Neural crest cell (in vitro differentiated cells): ENCODE data around the gene MYADM. TPM values are rescaled to one million over a fixed set of nuclear protein-coding genes. Genes with fewer than 3 reads are reported as not detected.

Source experiments
- DNase-seq: peaks from one replicate; pipeline ENCODE4 v3.0.0; 2021; ENCODE audit warnings: low read depth, mixed read lengths, low spot score
- H3K27ac Mint-ChIP-seq: one replicate; pipeline ENCODE4 v1.8.0; 2021; ENCODE audit warnings: mild to moderate bottlenecking, mixed read lengths; ENCODE audit not compliant: unreplicated experiment
- H3K27me3 Mint-ChIP-seq: 2 replicates; pipeline ENCODE4 v1.8.0; 2021; ENCODE audit warnings: low read depth, mild to moderate bottlenecking, mixed read lengths
- H3K36me3 Mint-ChIP-seq: 2 replicates; pipeline ENCODE4 v1.8.0; 2021; ENCODE audit warnings: low read depth, mild to moderate bottlenecking, mixed read lengths
- H3K4me1 Mint-ChIP-seq: 2 replicates; pipeline ENCODE4 v1.8.0; 2021; ENCODE audit warnings: mixed read lengths
- H3K4me3 Mint-ChIP-seq: one replicate; pipeline ENCODE4 v1.8.0; 2021; ENCODE audit warnings: mild to moderate bottlenecking, mixed read lengths
- H3K9me3 Mint-ChIP-seq: 2 replicates; pipeline ENCODE4 v1.8.0; 2021; ENCODE audit warnings: mixed read lengths
- total RNA-seq: library from RNA; stranded (reverse); gene quantifications from 2 replicates; pipeline ENCODE4 v1.2.1, GENCODE V29; 2021
- TF ChIP-seq, protein P1 (sequence below): fragments of 200-600 bp; sonication (generic); conservative IDR thresholded peaks from 2 replicates; pipeline ENCODE4 v1.5.0; 2021; ENCODE audit warnings: antibody characterized with exemption, mild to moderate bottlenecking

The MYADM gene
- total RNA-seq, 1 donor from 2014 or later = 19.1 TPM

GRCh38 chr19:53908935-53909415 is 41.3 kb downstream of the MYADM start, which contains the start of gene CACNG7:
TSS of gene CACNG7 (plus strand) at chr19:53909278. CDS start at chr19:53912832, 3,554 bp downstream.
- Mint-ChIP-seq H3K4me3 (peak within 1 kb of the TSS; percentile 87), H3K27me3 (peaks cover 81% of the 10 kb centered on the region), H3K4me1 (peaks cover 27% of the 10 kb centered on the region), H3K27ac (peak within 1 kb of the TSS; percentile 65), H3K36me3 (no peaks in the 10 kb centered on the region), H3K9me3 (no peaks in the 10 kb centered on the region)
- TF ChIP-seq, protein P1, sequence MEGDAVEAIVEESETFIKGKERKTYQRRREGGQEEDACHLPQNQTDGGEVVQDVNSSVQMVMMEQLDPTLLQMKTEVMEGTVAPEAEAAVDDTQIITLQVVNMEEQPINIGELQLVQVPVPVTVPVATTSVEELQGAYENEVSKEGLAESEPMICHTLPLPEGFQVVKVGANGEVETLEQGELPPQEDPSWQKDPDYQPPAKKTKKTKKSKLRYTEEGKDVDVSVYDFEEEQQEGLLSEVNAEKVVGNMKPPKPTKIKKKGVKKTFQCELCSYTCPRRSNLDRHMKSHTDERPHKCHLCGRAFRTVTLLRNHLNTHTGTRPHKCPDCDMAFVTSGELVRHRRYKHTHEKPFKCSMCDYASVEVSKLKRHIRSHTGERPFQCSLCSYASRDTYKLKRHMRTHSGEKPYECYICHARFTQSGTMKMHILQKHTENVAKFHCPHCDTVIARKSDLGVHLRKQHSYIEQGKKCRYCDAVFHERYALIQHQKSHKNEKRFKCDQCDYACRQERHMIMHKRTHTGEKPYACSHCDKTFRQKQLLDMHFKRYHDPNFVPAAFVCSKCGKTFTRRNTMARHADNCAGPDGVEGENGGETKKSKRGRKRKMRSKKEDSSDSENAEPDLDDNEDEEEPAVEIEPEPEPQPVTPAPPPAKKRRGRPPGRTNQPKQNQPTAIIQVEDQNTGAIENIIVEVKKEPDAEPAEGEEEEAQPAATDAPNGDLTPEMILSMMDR = no peak
- DNase-seq = no peak

DNA sequence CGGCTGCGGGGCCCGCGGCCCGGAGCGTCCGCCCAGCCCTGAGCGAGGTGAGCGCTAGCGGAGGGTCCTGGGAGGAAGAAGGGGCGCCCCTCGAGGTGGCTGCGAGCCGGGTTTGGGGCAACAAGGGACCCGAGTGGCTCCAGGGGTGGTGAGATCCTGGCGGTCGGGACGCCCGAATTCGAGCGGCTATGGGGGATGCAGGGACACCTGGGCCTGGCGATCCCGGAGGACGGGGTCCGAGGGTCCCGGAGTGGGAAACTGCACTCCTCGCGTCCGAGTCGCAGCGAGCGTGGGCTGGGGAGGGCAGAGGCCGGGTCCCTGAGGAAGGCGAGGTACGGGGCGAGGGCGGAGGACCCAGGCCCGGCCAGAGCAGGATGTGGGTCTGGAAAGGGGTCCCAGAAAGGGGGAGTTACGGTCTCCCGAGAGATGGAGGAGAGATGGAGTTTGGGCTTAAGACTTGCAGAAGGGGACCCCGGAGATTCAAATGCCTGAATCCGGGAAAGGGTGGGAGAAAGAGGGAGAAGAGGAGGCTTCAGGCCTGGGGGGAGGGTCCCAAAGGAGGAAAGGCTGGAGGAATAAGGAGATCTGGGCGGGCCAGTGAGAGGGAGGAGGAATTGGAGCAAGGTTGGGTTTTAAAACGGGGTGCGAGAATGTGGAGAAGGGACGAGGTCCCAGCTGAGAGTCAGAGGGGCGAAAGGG is 41.9 kb downstream of the MYADM start:
- H3K27me3 Mint-ChIP-seq = peaks cover 74% of the 10 kb centered on the region
- TF ChIP-seq, protein P1 = no peak

GRCh38 chr19:53910170-53910518 is 42.5 kb downstream of the MYADM start:
- peaks cover 27% of the 10 kb centered on the region for H3K4me1 Mint-ChIP-seq
- H3K27ac Mint-ChIP-seq = no peak overlapping the region

More for the DNA sequence above, 41.9 kb downstream of the MYADM start:
- no peak overlapping the region for H3K27ac Mint-ChIP-seq
- peaks cover 27% of the 10 kb centered on the region for H3K4me1 Mint-ChIP-seq
- H3K9me3 Mint-ChIP-seq = no peaks in the 10 kb centered on the region
- peak overlapping the region; percentile 87 for H3K4me3 Mint-ChIP-seq
- DNase-seq = no peak
- no peaks in the 10 kb centered on the region for H3K36me3 Mint-ChIP-seq

DNA sequence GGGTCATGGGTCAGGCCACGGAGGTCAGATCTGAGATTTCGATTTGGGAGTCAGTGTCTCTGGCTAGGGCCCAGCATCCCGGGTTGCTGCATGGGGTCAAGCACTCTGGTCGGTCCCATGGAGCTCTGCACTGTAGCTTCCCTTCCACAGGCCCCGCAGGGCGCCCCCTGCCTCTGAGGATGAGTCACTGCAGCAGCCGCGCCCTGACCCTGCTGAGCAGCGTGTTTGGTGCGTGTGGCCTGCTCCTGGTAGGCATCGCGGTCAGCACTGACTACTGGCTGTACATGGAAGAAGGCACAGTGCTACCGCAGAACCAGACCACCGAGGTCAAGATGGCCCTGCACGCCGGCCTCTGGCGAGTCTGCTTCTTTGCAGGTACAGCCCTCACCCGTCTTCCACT is 45.0 kb downstream of the MYADM start:
- H3K4me3 Mint-ChIP-seq = peak overlapping the region; percentile 59
- DNase-seq = no peak
- peaks cover 4% of the 10 kb centered on the region for H3K36me3 Mint-ChIP-seq
- H3K9me3 Mint-ChIP-seq = no peaks in the 10 kb centered on the region
- peaks cover 46% of the 10 kb centered on the region for H3K27me3 Mint-ChIP-seq
- no peak overlapping the region for H3K27ac Mint-ChIP-seq
- peaks cover 24% of the 10 kb centered on the region for H3K4me1 Mint-ChIP-seq
- TF ChIP-seq, protein P1 = peak; percentile 39

More at GRCh38 chr19:53910170-53910518, 42.5 kb downstream of the MYADM start:
- Mint-ChIP-seq H3K27me3 (peaks cover 69% of the 10 kb centered on the region), H3K4me3 (peak overlapping the region; percentile 87), H3K36me3 (no peaks in the 10 kb centered on the region), H3K9me3 (no peaks in the 10 kb centered on the region)
- TF ChIP-seq, protein P1 = no peak
- no peak for DNase-seq

DNA sequence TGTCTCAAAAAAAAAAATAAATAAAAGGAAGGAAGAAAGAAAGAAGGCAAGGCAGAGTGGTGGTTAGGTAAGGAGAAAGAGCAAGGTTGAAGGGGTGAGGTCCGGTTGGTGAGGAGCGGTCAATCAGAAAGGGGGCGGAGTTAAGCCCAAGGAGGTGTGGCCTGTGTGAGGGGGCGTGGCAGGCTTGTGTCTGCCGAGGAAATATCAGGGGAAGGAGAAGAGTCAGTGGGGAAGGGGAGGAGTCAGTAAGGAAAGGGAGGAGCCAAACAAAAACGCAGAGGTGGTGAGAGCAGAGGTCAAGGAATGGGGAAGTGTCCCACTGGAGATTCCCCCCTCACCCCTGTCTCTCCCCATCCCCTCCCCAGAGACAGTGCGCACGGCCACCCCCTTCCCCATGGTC is 47.3 kb downstream of the MYADM start:
- peaks cover 8% of the 10 kb centered on the region for H3K36me3 Mint-ChIP-seq

More for the DNA sequence above, 47.3 kb downstream of the MYADM start:
- TF ChIP-seq, protein P1 = no peak
- no peak for DNase-seq
- H3K27ac Mint-ChIP-seq = no peak overlapping the region
- H3K4me3 Mint-ChIP-seq = no peak overlapping the region
- H3K9me3 Mint-ChIP-seq = no peaks in the 10 kb centered on the region
- peaks cover 8% of the 10 kb centered on the region for H3K4me1 Mint-ChIP-seq
- peaks cover 28% of the 10 kb centered on the region for H3K27me3 Mint-ChIP-seq
